Ectodermal cell (in vitro differentiated cells): ENCODE results near the gene CDCA8.
"Not testable (repeated sequence)": the region's sequence is repeated elsewhere in the genome, so short reads cannot be mapped to it uniquely, and the experiment has no call there.

ENCODE experiments used
- H3K27ac ChIP-seq: 2 replicates; pipeline ENCODE4 v1.7.0; 2013; ENCODE audit warnings: mild to moderate bottlenecking, low read depth, low read length; ENCODE audit not compliant: insufficient read depth, poor library complexity, severe bottlenecking
- H3K27me3 ChIP-seq: 2 replicates; pipeline ENCODE4 v1.7.0; 2013; ENCODE audit warnings: mild to moderate bottlenecking, low read length; ENCODE audit not compliant: insufficient read depth, control insufficient read depth, poor library complexity, severe bottlenecking
- H3K36me3 ChIP-seq: one replicate; pipeline ENCODE4 v1.7.0; 2013; ENCODE audit warnings: low read length; ENCODE audit not compliant: control insufficient read depth, insufficient read depth
- H3K4me1 ChIP-seq: one replicate; pipeline ENCODE4 v1.7.0; 2013; ENCODE audit warnings: low read length; ENCODE audit not compliant: control insufficient read depth, insufficient read depth
- H3K4me3 ChIP-seq: 2 replicates; pipeline ENCODE4 v1.7.0; 2013; ENCODE audit warnings: low read depth, low read length, control low read depth; ENCODE audit not compliant: insufficient read depth
- H3K9me3 ChIP-seq: 2 replicates; pipeline ENCODE4 v1.7.0; 2013; ENCODE audit warnings: mild to moderate bottlenecking, low read length, moderate library complexity; ENCODE audit not compliant: control insufficient read depth
- WGBS, 2 experiments: methylation state at CpG; one replicate each; pipeline ENCODE4 v1.1.7; 2013; ENCODE audit warnings: missing lambda C conversion rate in 2 of 2; 5-methylcytosine and 5-hydroxymethylcytosine counted together

CDCA8 gene

DNA sequence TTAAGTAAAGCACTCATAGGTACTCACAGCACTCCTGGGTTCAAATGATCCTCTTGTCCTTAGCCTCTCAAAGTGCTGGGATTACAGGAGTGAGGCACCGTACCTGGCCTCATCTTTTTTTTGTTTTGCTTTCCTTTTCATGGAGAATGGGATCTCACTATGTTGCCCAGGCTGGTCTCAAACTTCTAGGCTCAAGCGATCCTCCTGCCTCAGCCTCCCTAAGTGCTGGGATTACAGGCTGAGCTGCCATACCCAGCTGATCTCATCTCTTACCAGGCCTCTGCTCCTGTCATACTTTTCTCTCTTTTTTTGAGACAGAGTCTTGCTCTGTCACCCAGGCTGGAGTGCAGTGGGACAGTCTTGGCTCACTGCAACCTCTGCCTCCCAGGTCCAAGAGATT is 4.6 kb upstream of the CDCA8 start:
- H3K9me3 ChIP-seq, H3K4me3 ChIP-seq, H3K27ac ChIP-seq, H3K27me3 ChIP-seq: not testable (repeated sequence)
- WGBS, 2 experiments, result 92% methylated on average over 2 of the region's 2 CpGs
- H3K36me3 ChIP-seq, result peaks cover 25% of the 10 kb centered on the region
- peaks cover 14% of the 10 kb centered on the region for H3K4me1 ChIP-seq

- H3K27ac ChIP-seq, result no peak overlapping the region
- 88 to 93% methylated on average over 4 of the region's 4 CpGs for WGBS, 2 experiments
- peaks cover 14% of the 10 kb centered on the region for H3K4me1 ChIP-seq
- H3K4me3 ChIP-seq, result no peak overlapping the region
- peaks cover 15% of the 10 kb centered on the region for H3K36me3 ChIP-seq
- no peaks in the 10 kb centered on the region for H3K9me3 ChIP-seq
- H3K27me3 ChIP-seq, result peaks cover 4% of the 10 kb centered on the region
Observed at GRCh38 chr1:37688926-37689325, 3.4 kb upstream of the CDCA8 start.

DNA sequence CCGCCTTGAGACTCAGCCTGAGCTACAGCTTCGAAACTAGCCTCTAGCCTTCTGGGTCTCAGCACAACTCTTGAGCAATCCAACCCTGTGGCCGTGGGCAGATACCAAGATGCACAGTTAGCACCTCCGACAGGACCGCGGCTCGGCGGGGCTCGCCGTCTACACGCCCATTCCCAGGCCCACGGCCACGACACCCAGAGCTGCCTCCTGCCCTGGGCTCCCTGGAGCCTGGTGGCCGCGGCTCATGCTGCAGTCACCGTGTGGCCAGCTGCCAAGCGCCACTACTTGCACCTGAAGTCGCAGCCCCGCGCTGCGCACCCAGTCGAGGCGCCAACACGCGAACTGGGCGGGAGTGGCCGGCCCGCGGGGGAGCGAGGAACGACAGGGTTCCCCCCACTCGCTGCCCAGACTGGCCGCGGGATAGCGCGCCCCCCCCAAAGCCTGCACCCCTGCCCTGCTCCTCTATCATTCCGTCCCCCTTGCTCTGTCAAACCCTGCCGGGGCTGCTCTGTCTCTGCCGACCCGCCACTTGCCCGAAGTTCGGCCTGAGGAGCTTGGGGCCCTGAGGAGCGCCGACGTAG is 729 bp upstream of the CDCA8 start:
- WGBS, 2 experiments, result 8% methylated on average over 45 of the region's 45 CpGs
- peaks cover 4% of the 10 kb centered on the region for H3K27me3 ChIP-seq
- H3K27ac ChIP-seq, result no peak overlapping the region
- no peaks in the 10 kb centered on the region for H3K9me3 ChIP-seq
- H3K4me3 ChIP-seq, result peak overlapping the region; percentile 57
- peaks cover 29% of the 10 kb centered on the region for H3K36me3 ChIP-seq
- peaks cover 14% of the 10 kb centered on the region for H3K4me1 ChIP-seq

GRCh38 chr1:37692834-37693175 is 489 bp downstream of the CDCA8 start:
- Histone ChIP-seq H3K27me3 (peaks cover 4% of the 10 kb centered on the region), H3K4me1 (peaks cover 14% of the 10 kb centered on the region), H3K36me3 (peaks cover 35% of the 10 kb centered on the region), H3K27ac (no peak overlapping the region), H3K9me3 (no peaks in the 10 kb centered on the region), H3K4me3 (peak overlapping the region; percentile 57)
- WGBS, 2 experiments, result 4 to 6% methylated on average over 16 of the region's 16 CpGs

GRCh38 chr1:37697090-37697489 is 4.8 kb downstream of the CDCA8 start:
- no peak overlapping the region for H3K4me3 ChIP-seq
- H3K36me3 ChIP-seq, result peaks cover 61% of the 10 kb centered on the region
- no peaks in the 10 kb centered on the region for H3K27me3 ChIP-seq
- H3K27ac ChIP-seq, result no peak overlapping the region
- no peaks in the 10 kb centered on the region for H3K9me3 ChIP-seq
- H3K4me1 ChIP-seq, result no peaks in the 10 kb centered on the region
- WGBS, 2 experiments, result 95 to 96% methylated on average over 2 of the region's 2 CpGs

DNA sequence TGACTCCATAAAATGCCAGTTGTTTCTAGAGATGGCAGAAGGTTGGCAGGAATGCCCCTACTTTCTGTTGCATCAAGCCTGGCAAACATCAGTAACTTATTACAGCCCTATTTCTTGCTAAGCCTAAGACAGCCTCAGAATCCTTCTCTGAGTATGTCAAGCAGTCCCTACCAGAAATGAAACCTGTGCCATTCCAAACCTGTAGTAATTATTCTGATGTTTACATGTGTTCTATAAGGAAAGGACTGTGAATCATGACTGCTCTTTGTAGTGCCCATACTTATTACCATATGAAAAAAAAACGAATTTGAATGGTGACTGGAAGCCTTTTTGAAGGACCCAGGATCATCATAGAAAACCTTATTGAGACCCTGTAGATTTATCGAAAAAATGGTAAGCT is 5.4 kb downstream of the CDCA8 start:
- H3K4me3 ChIP-seq, result no peak overlapping the region
- H3K9me3 ChIP-seq, result no peaks in the 10 kb centered on the region
- WGBS, 2 experiments, result 92 to 98% methylated on average over 2 of the region's 2 CpGs
- no peaks in the 10 kb centered on the region for H3K4me1 ChIP-seq
- peaks cover 61% of the 10 kb centered on the region for H3K36me3 ChIP-seq
- H3K27ac ChIP-seq, result no peak overlapping the region
- H3K27me3 ChIP-seq, result no peaks in the 10 kb centered on the region

DNA sequence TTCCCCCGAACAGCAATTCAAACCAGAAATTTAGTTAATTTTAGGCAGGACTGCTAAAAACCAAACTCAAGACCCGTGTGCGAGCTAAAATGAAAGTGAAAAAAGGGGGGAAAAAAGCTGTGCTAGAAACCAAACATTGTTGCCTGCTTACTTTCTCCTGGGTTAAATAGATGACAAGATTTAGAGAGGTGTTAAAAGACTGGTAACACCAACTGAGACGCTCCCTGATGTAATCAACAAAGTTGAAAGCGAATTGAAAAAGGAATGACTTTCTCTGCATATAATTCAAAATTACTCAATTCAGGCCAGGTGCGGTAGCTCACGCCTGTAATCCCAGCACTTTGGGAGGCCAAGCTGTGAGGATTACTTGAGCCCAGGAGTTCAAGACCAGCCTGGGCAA is 6.8 kb downstream of the CDCA8 start:
- Histone ChIP-seq H3K4me3 (no peak overlapping the region), H3K4me1 (no peaks in the 10 kb centered on the region), H3K36me3 (peaks cover 66% of the 10 kb centered on the region), H3K27me3 (no peaks in the 10 kb centered on the region), H3K27ac (no peak overlapping the region), H3K9me3 (no peaks in the 10 kb centered on the region)
- WGBS, 2 experiments, result 95 to 97% methylated on average over 7 of the region's 7 CpGs

DNA sequence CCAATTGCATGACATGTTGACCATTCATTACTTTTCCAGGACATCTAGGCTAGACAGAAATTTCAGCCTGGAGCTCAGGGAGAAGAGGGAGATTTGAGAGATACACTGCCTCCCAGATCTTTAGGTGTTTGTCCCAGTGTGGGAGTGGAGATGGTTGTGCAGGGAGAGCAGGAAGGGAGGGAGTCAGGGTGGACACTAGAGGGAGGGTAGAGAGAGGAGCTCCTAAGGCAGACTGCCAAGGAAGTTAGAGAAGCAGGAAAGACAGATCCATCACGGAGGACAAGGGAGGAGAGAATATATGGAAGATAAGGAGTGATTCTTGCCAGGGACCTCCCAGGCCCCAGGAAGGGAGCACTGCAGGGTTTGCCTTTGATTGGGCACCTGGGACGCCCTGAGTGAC is 8.7 kb downstream of the CDCA8 start:
- Histone ChIP-seq H3K9me3 (no peaks in the 10 kb centered on the region), H3K4me1 (no peaks in the 10 kb centered on the region), H3K36me3 (peaks cover 60% of the 10 kb centered on the region), H3K27ac (no peak overlapping the region), H3K4me3 (no peak overlapping the region), H3K27me3 (no peaks in the 10 kb centered on the region)
- 94 to 97% methylated on average over 2 of the region's 2 CpGs for WGBS, 2 experiments

- Histone ChIP-seq H3K27me3 (no peaks in the 10 kb centered on the region), H3K4me1 (no peaks in the 10 kb centered on the region), H3K36me3 (peaks cover 58% of the 10 kb centered on the region), H3K9me3 (no peaks in the 10 kb centered on the region), H3K4me3 (no peak overlapping the region), H3K27ac (no peak overlapping the region)
- WGBS, 2 experiments, result 95 to 96% methylated on average over 14 of the region's 14 CpGs
Observed at GRCh38 chr1:37703061-37703460, 10.7 kb downstream of the CDCA8 start.

- WGBS, 2 experiments, result 96 to 100% methylated on average over 3 of the region's 3 CpGs
- H3K36me3 ChIP-seq, result peaks cover 66% of the 10 kb centered on the region
- no peaks in the 10 kb centered on the region for H3K27me3 ChIP-seq
- no peak overlapping the region for H3K4me3 ChIP-seq
- H3K4me1 ChIP-seq, result no peaks in the 10 kb centered on the region
- no peak overlapping the region for H3K27ac ChIP-seq
- H3K9me3 ChIP-seq, result no peaks in the 10 kb centered on the region
Observed at GRCh38 chr1:37704966-37705365, 12.7 kb downstream of the CDCA8 start.

DNA sequence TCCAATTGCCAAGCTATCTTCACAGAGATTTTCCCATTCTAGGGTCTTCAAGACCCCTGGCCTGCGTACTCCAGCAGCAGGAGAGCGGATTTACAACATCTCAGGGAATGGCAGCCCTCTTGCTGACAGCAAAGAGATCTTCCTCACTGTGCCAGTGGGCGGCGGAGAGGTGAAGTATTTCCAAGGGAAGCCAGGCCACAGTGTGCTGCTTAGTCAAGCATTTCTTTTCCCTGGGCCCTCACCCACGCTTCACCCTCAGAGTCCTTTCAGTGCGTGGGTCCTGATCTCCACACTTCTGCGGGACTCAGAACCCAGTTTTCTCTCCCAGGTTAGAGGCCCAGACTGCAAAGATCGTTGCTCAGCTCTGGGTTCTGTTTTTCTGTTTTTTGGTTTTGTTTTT is 13.1 kb downstream of the CDCA8 start:
- Histone ChIP-seq H3K36me3 (peaks cover 63% of the 10 kb centered on the region), H3K4me3 (no peak overlapping the region), H3K27me3 (no peaks in the 10 kb centered on the region), H3K4me1 (no peaks in the 10 kb centered on the region), H3K27ac (no peak overlapping the region), H3K9me3 (no peaks in the 10 kb centered on the region)
- WGBS, 2 experiments, result 87 to 89% methylated on average over 8 of the region's 8 CpGs
